ENCODE measurements around the gene AGBL4.

The AGBL4 gene

GRCh38 chr1:48785869-48786268 is 1237.9 kb downstream of the AGBL4 start:
- Mint-ChIP-seq H3K9me3 (no peaks in the 10 kb centered on the region), H3K4me1 (peaks cover 40% of the 10 kb centered on the region), H3K4me3 (no peak overlapping the region), H3K27me3 (peaks cover 4% of the 10 kb centered on the region), H3K27ac (peak overlapping the region; percentile 68), H3K36me3 (ENCODE audit: low read depth) (no peaks in the 10 kb centered on the region)
- DNase-seq (no peak), ATAC-seq (peak; percentile 21)

DNA sequence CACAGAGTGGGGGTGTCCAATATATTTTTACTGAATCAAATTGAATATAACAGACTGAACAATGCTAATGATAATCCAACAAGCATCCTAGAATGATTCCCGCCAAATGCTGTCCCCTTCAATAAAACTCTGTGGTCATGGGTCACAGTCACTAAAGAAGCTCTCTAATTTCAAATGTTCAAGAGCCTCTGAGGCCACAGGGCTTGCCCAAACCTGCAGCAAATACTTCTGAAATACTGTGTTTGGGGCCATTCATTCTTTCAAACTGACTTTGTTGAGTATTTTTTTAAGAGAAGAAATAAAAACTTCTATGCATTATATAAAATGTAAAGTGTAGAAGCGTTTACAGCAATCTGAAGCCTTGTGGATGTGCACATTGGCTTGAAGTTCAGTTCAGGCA is 1239.5 kb downstream of the AGBL4 start:
- Mint-ChIP-seq H3K36me3 (ENCODE audit: low read depth) (no peaks in the 10 kb centered on the region), H3K4me1 (peaks cover 25% of the 10 kb centered on the region), H3K9me3 (no peaks in the 10 kb centered on the region), H3K27ac (no peak overlapping the region), H3K27me3 (peaks cover 2% of the 10 kb centered on the region), H3K4me3 (no peak overlapping the region)
- no peak for ATAC-seq
- no peak for DNase-seq

GRCh38 chr1:48777219-48777895 is 1246.4 kb downstream of the AGBL4 start:
- ATAC-seq (no peak), DNase-seq (no peak)
- peaks cover 41% of the 10 kb centered on the region for H3K4me1 Mint-ChIP-seq
- H3K36me3 Mint-ChIP-seq (ENCODE audit: low read depth): peaks cover 12% of the 10 kb centered on the region
- H3K27me3 Mint-ChIP-seq: no peaks in the 10 kb centered on the region
- no peaks in the 10 kb centered on the region for H3K9me3 Mint-ChIP-seq
- H3K27ac Mint-ChIP-seq: peak overlapping the region; percentile 59
- peak overlapping the region; percentile 84 for H3K4me3 Mint-ChIP-seq

DNA sequence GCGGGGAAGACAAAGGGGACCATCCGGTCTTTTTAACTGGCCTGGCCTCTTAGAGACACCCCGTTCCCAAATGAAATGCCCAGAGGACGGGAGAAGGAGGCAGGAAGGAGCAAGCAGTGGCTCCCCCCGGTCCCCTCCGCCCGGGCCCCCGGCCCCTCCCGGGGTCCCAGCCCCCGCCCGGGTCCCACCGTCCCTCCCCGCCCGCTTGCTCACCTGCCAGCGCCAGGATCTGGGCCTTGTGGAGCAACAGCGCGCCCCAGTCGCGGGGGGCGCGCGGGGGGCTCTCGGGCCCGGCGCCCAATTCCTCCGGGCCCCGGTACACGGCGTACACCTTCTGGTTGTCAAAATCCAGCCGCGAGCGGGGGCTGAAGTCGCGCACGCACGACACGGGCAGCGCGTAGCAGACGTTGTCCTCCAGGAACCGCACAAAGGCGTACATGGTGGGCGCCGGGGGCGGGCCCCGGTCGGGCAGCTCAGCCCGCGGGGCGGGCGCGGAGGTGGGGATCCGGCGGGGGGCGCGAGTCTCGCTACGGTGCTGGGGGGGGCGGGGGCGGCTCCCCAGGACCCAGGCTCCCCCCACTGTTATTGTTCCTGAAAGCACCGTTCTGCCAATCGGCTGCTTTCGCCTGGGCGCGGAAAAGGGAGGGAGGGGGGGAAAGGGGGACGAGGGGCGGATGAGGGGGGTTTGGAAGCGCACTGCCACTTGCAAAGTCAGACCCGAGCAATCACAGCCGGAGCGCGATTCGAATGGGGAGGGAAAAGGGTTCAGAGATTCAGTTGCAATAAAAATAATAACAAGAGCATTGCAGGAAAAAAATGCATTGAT is 1247.1 kb downstream of the AGBL4 start, which contains the start of gene BEND5:
Gene BEND5 (minus strand): TSS at position 499 of the 826 bp plus-strand sequence. CDS start 60 bp downstream, at position 439.
- peak within 1 kb of the TSS; percentile 94 for H3K4me3 Mint-ChIP-seq
- H3K36me3 Mint-ChIP-seq (ENCODE audit: low read depth): peaks cover 14% of the 10 kb centered on the region
- no peaks in the 10 kb centered on the region for H3K9me3 Mint-ChIP-seq
- DNase-seq (peak; percentile 72), ATAC-seq (peak; percentile 64)
- no peaks in the 10 kb centered on the region for H3K27me3 Mint-ChIP-seq
- peak within 1 kb of the TSS; percentile 82 for H3K27ac Mint-ChIP-seq
- H3K4me1 Mint-ChIP-seq: peaks cover 47% of the 10 kb centered on the region

DNA sequence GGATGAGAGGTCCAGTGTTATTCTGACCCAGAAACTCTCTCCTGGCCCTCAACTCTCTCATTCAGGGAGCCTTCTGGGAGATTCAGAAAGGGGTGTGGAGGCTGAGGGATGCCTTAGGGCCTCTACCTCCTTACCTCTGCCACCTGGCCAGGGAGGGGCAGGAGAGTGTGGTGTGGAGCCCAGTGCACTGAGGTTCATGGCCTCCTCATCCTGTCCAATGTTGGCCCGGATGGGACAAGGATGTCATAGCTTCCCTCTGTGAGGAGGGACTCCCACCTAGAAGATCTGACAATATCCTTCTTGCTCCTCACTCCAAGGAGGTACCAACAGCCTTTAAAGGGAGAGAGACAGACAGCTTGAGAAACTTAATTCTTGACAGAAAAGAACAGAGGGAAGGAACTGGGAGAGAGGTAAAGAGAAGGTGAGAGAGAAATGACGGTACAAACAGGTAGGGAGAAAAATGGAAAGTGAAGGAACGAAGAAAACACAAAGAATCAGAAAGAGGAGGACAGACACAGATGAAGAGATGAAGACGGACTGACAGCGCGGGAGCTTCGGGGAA is 1247.8 kb downstream of the AGBL4 start:
- Mint-ChIP-seq H3K36me3 (ENCODE audit: low read depth) (peaks cover 16% of the 10 kb centered on the region), H3K27ac (peak overlapping the region; percentile 82), H3K9me3 (no peaks in the 10 kb centered on the region), H3K4me1 (peaks cover 47% of the 10 kb centered on the region), H3K4me3 (peak overlapping the region; percentile 94), H3K27me3 (no peaks in the 10 kb centered on the region)
- ATAC-seq (no peak), DNase-seq (no peak)

DNA sequence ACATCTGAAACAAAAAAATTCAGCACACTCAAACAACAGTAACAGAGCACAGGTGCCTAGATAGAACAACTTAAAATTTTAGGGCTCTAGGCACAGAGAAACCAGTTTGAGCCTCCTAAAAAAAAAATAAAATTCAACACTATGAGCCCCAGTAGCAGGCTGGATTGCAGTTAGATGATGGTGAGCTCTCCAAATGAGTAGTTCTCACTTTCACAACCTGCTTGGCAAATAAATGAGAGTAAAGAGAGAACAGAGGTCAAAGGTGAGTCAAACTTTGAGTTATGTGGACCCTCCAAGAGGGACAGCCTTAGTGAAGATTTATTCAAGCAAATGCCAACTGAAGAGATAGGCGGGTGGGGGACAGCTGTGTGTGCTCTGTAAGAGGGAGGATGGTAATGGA is 1250.6 kb downstream of the AGBL4 start:
- ATAC-seq (no peak), DNase-seq (no peak)
- Mint-ChIP-seq H3K27ac (peak overlapping the region; percentile 44), H3K4me3 (peak overlapping the region; percentile 37), H3K9me3 (no peaks in the 10 kb centered on the region), H3K27me3 (no peaks in the 10 kb centered on the region), H3K4me1 (peaks cover 66% of the 10 kb centered on the region), H3K36me3 (ENCODE audit: low read depth) (peaks cover 21% of the 10 kb centered on the region)

DNA sequence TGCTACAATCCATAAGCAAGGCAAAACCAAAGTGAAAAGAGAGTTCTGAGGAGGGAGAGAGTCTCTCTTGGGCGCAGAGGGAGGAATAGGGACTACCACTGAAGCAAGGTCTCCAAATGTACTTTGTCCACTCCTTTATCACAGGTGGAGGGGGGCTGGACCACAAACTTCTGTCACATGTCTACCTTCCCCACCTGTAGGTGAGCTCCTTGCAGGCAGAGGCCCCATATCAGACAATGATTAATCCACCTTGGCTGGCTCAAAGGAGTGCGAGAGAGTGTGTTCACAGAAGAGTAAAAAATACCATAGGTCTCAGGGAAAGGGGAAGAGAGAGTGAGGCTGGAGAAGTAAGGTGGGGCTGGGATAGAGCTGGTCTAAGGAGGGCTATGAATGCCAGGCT is 1251.5 kb downstream of the AGBL4 start:
- Mint-ChIP-seq H3K27ac (peak overlapping the region; percentile 51), H3K4me1 (peaks cover 69% of the 10 kb centered on the region), H3K36me3 (ENCODE audit: low read depth) (peaks cover 25% of the 10 kb centered on the region), H3K27me3 (no peaks in the 10 kb centered on the region), H3K4me3 (peak overlapping the region; percentile 37), H3K9me3 (no peaks in the 10 kb centered on the region)
- DNase-seq (no peak), ATAC-seq (no peak)

GRCh38 chr1:48771561-48771960 is 1252.2 kb downstream of the AGBL4 start:
- no peaks in the 10 kb centered on the region for H3K9me3 Mint-ChIP-seq
- peaks cover 28% of the 10 kb centered on the region for H3K36me3 Mint-ChIP-seq (ENCODE audit: low read depth)

GRCh38 chr1:48767975-48768510 is 1255.7 kb downstream of the AGBL4 start:
- H3K4me1 Mint-ChIP-seq: peaks cover 43% of the 10 kb centered on the region
- no peak overlapping the region for H3K4me3 Mint-ChIP-seq
- H3K9me3 Mint-ChIP-seq: no peaks in the 10 kb centered on the region
- no peaks in the 10 kb centered on the region for H3K27me3 Mint-ChIP-seq
- peaks cover 28% of the 10 kb centered on the region for H3K36me3 Mint-ChIP-seq (ENCODE audit: low read depth)
- DNase-seq: no peak
- ATAC-seq: no peak
- H3K27ac Mint-ChIP-seq: no peak overlapping the region

More at GRCh38 chr1:48771561-48771960, 1252.2 kb downstream of the AGBL4 start:
- DNase-seq (no peak), ATAC-seq (no peak)
- H3K27ac Mint-ChIP-seq: no peak overlapping the region
- peaks cover 69% of the 10 kb centered on the region for H3K4me1 Mint-ChIP-seq
- H3K27me3 Mint-ChIP-seq: no peaks in the 10 kb centered on the region
- H3K4me3 Mint-ChIP-seq: no peak overlapping the region

- Mint-ChIP-seq H3K27me3 (no peaks in the 10 kb centered on the region), H3K4me1 (peaks cover 27% of the 10 kb centered on the region), H3K4me3 (no peak overlapping the region), H3K36me3 (ENCODE audit: low read depth) (peaks cover 25% of the 10 kb centered on the region), H3K27ac (no peak overlapping the region), H3K9me3 (no peaks in the 10 kb centered on the region)
- DNase-seq (no peak), ATAC-seq (no peak)
Measured at GRCh38 chr1:48765335-48765734, 1258.4 kb downstream of the AGBL4 start.

- Mint-ChIP-seq H3K27ac (no peak overlapping the region), H3K27me3 (no peaks in the 10 kb centered on the region), H3K4me3 (no peak overlapping the region), H3K9me3 (no peaks in the 10 kb centered on the region), H3K36me3 (ENCODE audit: low read depth) (peaks cover 38% of the 10 kb centered on the region), H3K4me1 (peaks cover 17% of the 10 kb centered on the region)
- DNase-seq (no peak), ATAC-seq (no peak)
Measured at GRCh38 chr1:48761986-48762385, 1261.8 kb downstream of the AGBL4 start.

DNA sequence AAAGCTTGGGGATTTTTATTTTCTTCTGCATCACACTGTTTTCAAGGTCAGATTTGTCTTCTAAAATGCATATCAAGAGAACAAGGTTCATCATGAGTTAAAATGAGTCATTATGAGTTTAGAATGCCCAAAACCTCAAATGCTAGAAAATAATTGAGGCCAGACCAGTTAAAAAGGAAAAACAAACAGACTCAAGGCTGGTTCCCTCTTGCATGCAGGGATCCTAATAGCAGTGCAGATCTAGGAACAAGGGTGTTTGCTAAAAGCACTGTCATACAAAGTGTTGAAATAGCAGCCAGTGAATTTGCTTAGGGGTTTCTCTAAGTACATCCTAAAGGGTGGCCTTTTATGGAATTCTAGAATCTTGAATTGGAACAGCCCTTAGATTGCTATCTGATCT is 1262.3 kb downstream of the AGBL4 start:
- Mint-ChIP-seq H3K9me3 (no peaks in the 10 kb centered on the region), H3K36me3 (ENCODE audit: low read depth) (peaks cover 40% of the 10 kb centered on the region)
- no peak for ATAC-seq

DNA sequence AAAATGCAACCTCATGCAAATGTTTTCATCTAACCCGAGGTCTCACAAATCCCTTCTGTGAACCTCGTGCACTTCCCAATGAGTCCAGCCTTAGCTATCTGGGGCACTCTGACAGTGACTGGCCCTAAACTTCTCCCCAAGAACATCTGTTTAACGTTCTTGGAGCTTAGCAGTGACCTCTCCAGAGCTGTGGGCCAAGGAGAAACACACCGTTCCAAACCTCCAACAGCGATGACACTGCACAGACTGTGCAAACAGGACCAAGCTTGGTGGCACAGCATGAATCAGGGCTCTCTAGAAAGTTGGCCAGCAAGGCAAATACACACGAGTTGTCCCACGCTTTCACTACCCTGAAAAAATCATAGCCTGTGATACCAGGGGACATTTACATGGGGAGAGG is 1262.9 kb downstream of the AGBL4 start:
- Mint-ChIP-seq H3K4me1 (peaks cover 23% of the 10 kb centered on the region), H3K27me3 (no peaks in the 10 kb centered on the region), H3K4me3 (no peak overlapping the region), H3K27ac (no peak overlapping the region), H3K36me3 (ENCODE audit: low read depth) (peaks cover 40% of the 10 kb centered on the region), H3K9me3 (no peaks in the 10 kb centered on the region)
- ATAC-seq (no peak), DNase-seq (no peak)

More for the DNA sequence above, 1262.3 kb downstream of the AGBL4 start:
- Mint-ChIP-seq H3K27me3 (no peaks in the 10 kb centered on the region), H3K4me1 (peaks cover 21% of the 10 kb centered on the region), H3K4me3 (no peak overlapping the region), H3K27ac (no peak overlapping the region)
- no peak for DNase-seq

DNA sequence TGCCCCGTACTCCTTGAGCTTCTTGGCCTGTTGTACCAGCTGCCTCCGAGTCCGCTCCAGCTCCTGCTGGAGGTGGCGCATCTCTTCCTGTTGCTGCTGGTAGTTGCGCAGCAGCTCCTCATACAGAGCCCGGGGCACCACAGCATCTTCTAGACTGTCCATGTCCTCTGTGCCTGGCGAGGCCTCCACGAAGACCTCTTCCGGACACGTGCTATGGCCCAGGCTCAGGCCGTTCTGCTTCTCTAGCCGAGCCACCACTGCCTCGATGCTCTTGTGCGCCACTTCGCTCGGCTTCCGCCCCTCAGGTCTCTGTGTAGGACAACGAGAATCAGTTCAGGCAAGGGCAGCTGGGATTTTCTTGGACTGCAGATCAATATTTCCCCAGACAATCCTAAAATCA is 1264.8 kb downstream of the AGBL4 start:
- no peaks in the 10 kb centered on the region for H3K27me3 Mint-ChIP-seq
- H3K4me1 Mint-ChIP-seq: peaks cover 23% of the 10 kb centered on the region
- no peak for ATAC-seq
- no peaks in the 10 kb centered on the region for H3K9me3 Mint-ChIP-seq
- H3K4me3 Mint-ChIP-seq: no peak overlapping the region
- no peak overlapping the region for H3K27ac Mint-ChIP-seq
- H3K36me3 Mint-ChIP-seq (ENCODE audit: low read depth): peaks cover 42% of the 10 kb centered on the region
- no peak for DNase-seq
